ENCODE measurements around the gene IQSEC1.

Gene IQSEC1

GRCh38 chr3:13064159-13064868 lies 8.9 kb downstream of the IQSEC1 start:
- in situ Hi-C loops (cut with MboI; ENCODE audit: low sequenced_read_pairs): no loop called here
- Histone ChIP-seq H3K4me1 (no peaks in the 10 kb centered on the region), H3K36me3 (replicated peaks) (no peaks in the 10 kb centered on the region), H3K4me3 (no peak overlapping the region), H3K9me3 (no peaks in the 10 kb centered on the region), H3K27me3 (ENCODE audit: low read depth) (no peaks in the 10 kb centered on the region)
- no peak for DNase-seq (ENCODE audit: low spot score in 2 of 2)

GRCh38 chr3:13063225-13063624 lies 10.0 kb downstream of the IQSEC1 start:
- Histone ChIP-seq H3K4me3 (no peak overlapping the region), H3K4me1 (no peaks in the 10 kb centered on the region), H3K9me3 (no peaks in the 10 kb centered on the region), H3K36me3 (replicated peaks) (no peaks in the 10 kb centered on the region), H3K27me3 (ENCODE audit: low read depth) (no peaks in the 10 kb centered on the region)
- in situ Hi-C loops (cut with MboI; ENCODE audit: low sequenced_read_pairs): no loop called here
- DNase-seq (ENCODE audit: low spot score in 2 of 2): no peak

- Histone ChIP-seq H3K4me1 (no peaks in the 10 kb centered on the region), H3K9me3 (no peaks in the 10 kb centered on the region), H3K36me3 (replicated peaks) (no peaks in the 10 kb centered on the region), H3K4me3 (no peak overlapping the region), H3K27me3 (ENCODE audit: low read depth) (no peaks in the 10 kb centered on the region)
- DNase-seq (ENCODE audit: low spot score in 2 of 2): no peak
- in situ Hi-C loops (cut with MboI; ENCODE audit: low sequenced_read_pairs): no loop called here
Observed at GRCh38 chr3:13062647-13063046, 10.6 kb downstream of the IQSEC1 start.

- DNase-seq (ENCODE audit: low spot score in 2 of 2): no peak
- no peaks in the 10 kb centered on the region for H3K36me3 ChIP-seq (replicated peaks)
- in situ Hi-C loops (cut with MboI; ENCODE audit: low sequenced_read_pairs): no loop called here
Observed at GRCh38 chr3:13060341-13060910, 12.8 kb downstream of the IQSEC1 start.

GRCh38 chr3:13058346-13059120 lies 14.7 kb downstream of the IQSEC1 start:
- Histone ChIP-seq H3K4me1 (no peaks in the 10 kb centered on the region), H3K9me3 (no peaks in the 10 kb centered on the region), H3K27me3 (ENCODE audit: low read depth) (no peaks in the 10 kb centered on the region), H3K4me3 (no peak overlapping the region), H3K36me3 (replicated peaks) (no peaks in the 10 kb centered on the region)
- in situ Hi-C loops (cut with MboI; ENCODE audit: low sequenced_read_pairs): no loop called here
- no peak for DNase-seq (ENCODE audit: low spot score in 2 of 2)

More at GRCh38 chr3:13060341-13060910, 12.8 kb downstream of the IQSEC1 start:
- no peaks in the 10 kb centered on the region for H3K9me3 ChIP-seq
- no peaks in the 10 kb centered on the region for H3K27me3 ChIP-seq (ENCODE audit: low read depth)
- no peak overlapping the region for H3K4me3 ChIP-seq
- no peaks in the 10 kb centered on the region for H3K4me1 ChIP-seq

- Histone ChIP-seq H3K4me3 (no peak overlapping the region), H3K9me3 (no peaks in the 10 kb centered on the region), H3K27me3 (ENCODE audit: low read depth) (no peaks in the 10 kb centered on the region), H3K36me3 (replicated peaks) (no peaks in the 10 kb centered on the region), H3K4me1 (no peaks in the 10 kb centered on the region)
- DNase-seq (ENCODE audit: low spot score in 2 of 2): no peak
- in situ Hi-C loops (cut with MboI; ENCODE audit: low sequenced_read_pairs): no loop called here
Observed at GRCh38 chr3:13057282-13058040, 15.8 kb downstream of the IQSEC1 start.

- in situ Hi-C loops (cut with MboI; ENCODE audit: low sequenced_read_pairs): no loop called here
- Histone ChIP-seq H3K9me3 (no peaks in the 10 kb centered on the region), H3K4me1 (no peaks in the 10 kb centered on the region), H3K4me3 (no peak overlapping the region), H3K36me3 (replicated peaks) (no peaks in the 10 kb centered on the region), H3K27me3 (ENCODE audit: low read depth) (no peaks in the 10 kb centered on the region)
- DNase-seq (ENCODE audit: low spot score in 2 of 2): no peak
Observed at GRCh38 chr3:13055634-13056033, 17.6 kb downstream of the IQSEC1 start.

GRCh38 chr3:13054341-13055285 lies 18.6 kb downstream of the IQSEC1 start:
- in situ Hi-C loops (cut with MboI; ENCODE audit: low sequenced_read_pairs): no loop called here
- no peaks in the 10 kb centered on the region for H3K36me3 ChIP-seq (replicated peaks)
- no peaks in the 10 kb centered on the region for H3K27me3 ChIP-seq (ENCODE audit: low read depth)
- no peaks in the 10 kb centered on the region for H3K4me1 ChIP-seq
- DNase-seq (ENCODE audit: low spot score in 2 of 2): no peak
- no peak overlapping the region for H3K4me3 ChIP-seq
- no peaks in the 10 kb centered on the region for H3K9me3 ChIP-seq

GRCh38 chr3:13053893-13054292 lies 19.3 kb downstream of the IQSEC1 start:
- in situ Hi-C loops (cut with MboI; ENCODE audit: low sequenced_read_pairs): no loop called here
- DNase-seq (ENCODE audit: low spot score in 2 of 2): no peak
- Histone ChIP-seq H3K36me3 (replicated peaks) (no peaks in the 10 kb centered on the region), H3K27me3 (ENCODE audit: low read depth) (no peaks in the 10 kb centered on the region), H3K9me3 (no peaks in the 10 kb centered on the region), H3K4me3 (no peak overlapping the region), H3K4me1 (no peaks in the 10 kb centered on the region)

- Histone ChIP-seq H3K9me3 (no peaks in the 10 kb centered on the region), H3K4me1 (no peaks in the 10 kb centered on the region), H3K36me3 (replicated peaks) (no peaks in the 10 kb centered on the region), H3K27me3 (ENCODE audit: low read depth) (no peaks in the 10 kb centered on the region), H3K4me3 (no peak overlapping the region)
- no peak for DNase-seq (ENCODE audit: low spot score in 2 of 2)
- in situ Hi-C loops (cut with MboI; ENCODE audit: low sequenced_read_pairs): no loop called here
Observed at GRCh38 chr3:13053420-13053819, 19.8 kb downstream of the IQSEC1 start.

GRCh38 chr3:13052191-13052820 lies 20.9 kb downstream of the IQSEC1 start:
- Histone ChIP-seq H3K9me3 (no peaks in the 10 kb centered on the region), H3K4me3 (no peak overlapping the region), H3K36me3 (replicated peaks) (no peaks in the 10 kb centered on the region), H3K4me1 (no peaks in the 10 kb centered on the region), H3K27me3 (ENCODE audit: low read depth) (no peaks in the 10 kb centered on the region)
- in situ Hi-C loops (cut with MboI; ENCODE audit: low sequenced_read_pairs): no loop called here
- no peak for DNase-seq (ENCODE audit: low spot score in 2 of 2)

GRCh38 chr3:13051581-13051980 lies 21.6 kb downstream of the IQSEC1 start:
- Histone ChIP-seq H3K27me3 (ENCODE audit: low read depth) (no peaks in the 10 kb centered on the region), H3K4me3 (no peak overlapping the region), H3K4me1 (no peaks in the 10 kb centered on the region), H3K36me3 (replicated peaks) (no peaks in the 10 kb centered on the region), H3K9me3 (no peaks in the 10 kb centered on the region)
- no peak for DNase-seq (ENCODE audit: low spot score in 2 of 2)
- in situ Hi-C loops (cut with MboI; ENCODE audit: low sequenced_read_pairs): no loop called here

Measured in HAP-1 (cell line).